AG10803 (cell line): ENCODE data around the gene PALD1.

Source experiments
- DNase-seq: peaks from one replicate; pipeline ENCODE4 v3.0.0; 2010; ENCODE audit warnings: low read depth
- H3K4me3 ChIP-seq: 2 replicates; pipeline ENCODE4 v1.5.1; 2011; ENCODE audit warnings: mild to moderate bottlenecking, low read length, control low read depth
- TF ChIP-seq, protein P1 (sequence below): conservative IDR thresholded peaks from 2 replicates; pipeline ENCODE4 v1.5.1; 2011; ENCODE audit warnings: mild to moderate bottlenecking, low read length, control low read depth, inconsistent platforms

The PALD1 gene

DNA sequence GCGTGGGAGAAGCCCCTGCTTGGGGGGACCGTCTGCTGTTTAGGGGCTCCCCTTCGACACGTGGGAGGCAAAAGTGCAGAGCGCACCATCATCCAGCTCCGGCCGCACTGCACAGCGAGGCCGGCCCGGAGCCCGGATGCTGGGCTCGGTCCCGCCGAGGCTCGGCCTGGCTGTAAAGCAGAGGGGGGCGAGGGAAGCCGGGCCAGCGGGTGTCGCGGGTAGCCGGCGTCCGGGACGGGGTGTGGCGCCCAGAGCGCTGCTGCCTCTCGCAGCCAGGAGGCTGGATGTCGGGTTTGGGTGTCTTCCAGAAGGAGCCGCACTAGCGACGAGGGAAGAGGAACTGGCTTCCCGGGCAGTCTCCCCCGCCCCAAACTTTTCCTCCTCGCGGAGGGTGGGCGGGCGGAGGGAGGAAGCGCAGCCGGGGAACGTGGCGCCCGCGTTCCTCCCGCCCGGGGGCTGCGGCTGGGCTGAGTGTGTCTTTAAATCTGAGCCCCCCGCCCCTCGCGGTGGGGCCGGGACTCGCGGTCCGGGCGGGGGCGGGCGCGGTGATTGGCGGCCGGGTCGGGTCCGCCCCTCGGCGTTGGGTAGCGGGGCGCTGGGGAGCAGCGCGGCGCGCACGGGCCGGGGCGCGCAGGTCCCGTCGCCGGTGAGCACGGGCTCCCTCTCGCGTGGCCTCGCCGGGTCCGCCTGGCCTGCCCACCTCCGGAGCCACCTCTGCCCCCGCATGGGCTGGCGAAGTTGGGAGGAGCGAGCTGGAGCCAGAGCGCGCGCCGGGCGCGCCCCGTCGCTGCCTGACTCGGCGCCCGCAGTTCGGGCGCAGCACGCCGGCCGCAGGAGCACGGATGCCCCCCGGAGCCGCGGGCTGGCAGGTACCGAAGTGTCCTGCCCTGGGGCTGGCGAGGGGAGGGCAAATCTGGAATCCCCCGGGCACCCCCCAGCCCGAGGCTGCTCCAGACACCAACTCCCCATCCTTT is at the start of gene PALD1:
TSS of gene PALD1 (plus strand) at position 577 of the 974 bp plus-strand sequence. CDS start 47,185 bp downstream, outside the sequence.
- TF ChIP-seq, protein P1, sequence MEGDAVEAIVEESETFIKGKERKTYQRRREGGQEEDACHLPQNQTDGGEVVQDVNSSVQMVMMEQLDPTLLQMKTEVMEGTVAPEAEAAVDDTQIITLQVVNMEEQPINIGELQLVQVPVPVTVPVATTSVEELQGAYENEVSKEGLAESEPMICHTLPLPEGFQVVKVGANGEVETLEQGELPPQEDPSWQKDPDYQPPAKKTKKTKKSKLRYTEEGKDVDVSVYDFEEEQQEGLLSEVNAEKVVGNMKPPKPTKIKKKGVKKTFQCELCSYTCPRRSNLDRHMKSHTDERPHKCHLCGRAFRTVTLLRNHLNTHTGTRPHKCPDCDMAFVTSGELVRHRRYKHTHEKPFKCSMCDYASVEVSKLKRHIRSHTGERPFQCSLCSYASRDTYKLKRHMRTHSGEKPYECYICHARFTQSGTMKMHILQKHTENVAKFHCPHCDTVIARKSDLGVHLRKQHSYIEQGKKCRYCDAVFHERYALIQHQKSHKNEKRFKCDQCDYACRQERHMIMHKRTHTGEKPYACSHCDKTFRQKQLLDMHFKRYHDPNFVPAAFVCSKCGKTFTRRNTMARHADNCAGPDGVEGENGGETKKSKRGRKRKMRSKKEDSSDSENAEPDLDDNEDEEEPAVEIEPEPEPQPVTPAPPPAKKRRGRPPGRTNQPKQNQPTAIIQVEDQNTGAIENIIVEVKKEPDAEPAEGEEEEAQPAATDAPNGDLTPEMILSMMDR = no peak
- H3K4me3 ChIP-seq = peak within 1 kb of the TSS; percentile 41
- no peak for DNase-seq

DNA sequence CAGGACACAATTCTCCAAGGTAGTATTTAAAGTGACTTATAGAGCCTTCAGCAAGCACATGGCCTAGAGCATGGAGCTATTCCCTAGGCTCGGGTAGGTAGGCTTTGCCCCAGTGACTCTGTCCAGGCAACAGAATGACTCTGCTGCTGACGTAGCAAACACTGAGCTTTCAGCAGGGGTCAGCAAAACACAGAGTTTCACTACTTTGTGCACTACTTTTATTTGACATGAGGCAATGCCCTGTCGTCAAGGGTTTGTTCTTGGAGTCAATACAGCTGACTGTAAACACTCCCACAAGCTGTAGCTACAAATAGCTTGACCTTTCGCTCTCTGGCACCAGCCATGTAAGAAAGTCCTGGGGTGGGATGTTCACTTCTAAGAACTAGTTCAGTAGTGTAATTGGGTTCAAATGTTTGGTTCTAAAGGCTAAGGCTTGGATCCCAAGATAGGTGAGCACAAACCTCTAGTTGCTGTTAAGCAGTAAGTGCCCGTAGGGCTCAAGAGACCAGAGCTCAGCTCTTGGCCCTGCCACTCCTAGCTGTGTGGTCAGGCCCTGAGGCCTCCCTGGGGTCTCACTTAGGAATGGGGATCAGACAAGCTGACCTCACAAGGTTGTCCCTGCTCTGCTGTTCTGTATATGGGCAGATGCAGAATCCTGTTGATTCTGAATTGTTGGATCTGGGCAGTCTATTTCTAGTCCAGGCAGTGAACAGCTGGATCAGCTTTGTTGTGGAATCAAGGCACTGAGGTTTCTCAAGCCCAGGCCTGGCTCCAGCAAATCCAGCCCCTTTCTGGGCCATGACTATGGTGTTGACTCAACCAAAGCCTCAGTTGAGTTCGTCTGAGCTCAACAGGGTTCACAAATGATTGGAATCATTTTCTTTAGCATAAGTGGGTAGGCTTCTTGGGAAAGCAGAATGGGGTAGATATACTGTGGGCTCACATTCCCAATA is 47.8 kb upstream of the PALD1 start:
- peak; percentile 58 for DNase-seq
- TF ChIP-seq, protein P1 = no peak
- no peak overlapping the region for H3K4me3 ChIP-seq

DNA sequence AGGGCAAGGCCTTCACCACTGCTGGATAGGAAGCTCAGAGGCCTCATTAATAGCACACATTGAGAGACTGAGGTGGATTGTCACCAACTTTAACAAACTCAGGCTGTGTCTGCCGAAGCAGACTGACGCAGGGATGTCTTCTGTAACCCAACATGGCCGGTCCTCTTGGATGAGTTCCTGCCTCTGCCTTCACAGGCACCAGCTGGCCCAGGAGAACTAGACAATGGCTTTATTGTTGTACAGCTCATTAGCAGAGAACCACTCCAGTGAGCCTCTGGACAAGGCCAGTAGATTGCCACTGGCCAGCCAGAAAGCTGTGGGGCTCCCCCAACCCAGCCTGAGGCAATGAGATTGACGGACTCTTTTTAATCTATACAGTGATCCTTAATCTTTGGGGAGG is 46.5 kb upstream of the PALD1 start:
- TF ChIP-seq, protein P1 = no peak

DNA sequence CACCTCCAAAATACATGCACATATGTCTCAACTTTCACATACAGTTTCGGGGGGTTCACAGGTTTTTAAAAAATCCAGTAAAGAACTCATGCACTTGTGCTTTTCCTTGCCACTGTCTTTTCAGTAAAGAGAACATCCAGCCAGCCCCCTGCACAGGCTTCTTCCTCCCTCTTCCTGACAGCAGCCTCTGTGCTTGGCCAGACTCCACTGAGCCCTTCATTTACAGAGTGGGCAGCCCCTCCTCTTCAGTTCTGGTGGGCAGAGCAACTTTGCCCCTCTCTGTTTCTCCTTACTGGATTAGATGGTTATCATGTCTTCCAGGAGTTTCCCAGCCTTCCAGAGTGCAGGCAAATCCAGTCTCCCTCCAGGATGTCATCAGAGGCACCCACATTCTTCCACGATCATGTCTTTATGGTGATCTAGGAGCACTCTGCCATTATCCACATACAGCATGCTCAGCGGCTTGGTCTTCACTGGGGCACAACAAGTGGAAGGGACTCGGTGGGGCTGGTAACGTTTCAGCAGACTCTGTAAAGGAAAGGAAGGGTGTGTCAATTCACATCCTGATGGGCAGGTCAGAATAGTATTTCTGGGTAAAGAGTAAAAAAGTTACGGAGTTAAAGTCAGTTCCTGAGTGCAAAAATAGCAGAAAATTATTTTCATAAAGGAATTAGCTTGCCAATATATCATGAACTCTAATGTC is 45.9 kb upstream of the PALD1 start:
- no peak overlapping the region for H3K4me3 ChIP-seq
- no peak for DNase-seq
- TF ChIP-seq, protein P1 = no peak

More for the DNA sequence above, 46.5 kb upstream of the PALD1 start:
- no peak overlapping the region for H3K4me3 ChIP-seq
- DNase-seq = no peak

DNA sequence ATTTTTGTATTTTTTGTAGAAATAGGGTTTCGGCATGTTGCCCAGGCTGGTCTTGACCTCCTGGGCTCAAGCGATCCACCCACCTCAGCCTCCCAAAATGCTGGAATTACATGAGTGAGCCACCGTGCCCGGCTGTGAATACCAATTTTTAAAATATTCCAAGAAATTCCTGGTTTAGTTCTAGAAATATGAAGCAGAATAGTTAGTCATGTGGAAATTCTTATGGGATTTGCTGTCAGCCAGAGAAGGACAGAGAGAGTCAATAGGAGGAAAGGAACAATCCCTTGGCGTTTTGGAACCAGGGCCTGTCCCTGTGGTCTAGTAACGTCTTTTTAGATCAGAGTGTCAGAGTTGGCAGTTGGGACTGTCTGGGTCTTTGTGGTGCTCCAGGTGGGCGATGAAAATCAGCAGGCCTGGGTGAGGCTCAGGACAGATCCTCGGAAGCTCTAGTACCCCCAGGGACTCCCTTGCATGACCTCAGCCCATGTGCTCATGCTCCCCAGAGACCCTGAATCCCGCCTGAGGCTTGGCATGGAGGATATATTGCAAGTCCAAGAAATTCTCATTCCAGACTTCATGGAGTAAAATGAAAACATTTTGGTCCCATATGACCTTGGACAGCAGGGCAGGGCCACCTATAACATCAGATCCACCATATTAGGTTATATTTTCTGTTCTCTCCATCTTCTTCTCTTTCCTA is 44.8 kb upstream of the PALD1 start:
- TF ChIP-seq, protein P1 = no peak
- peak; percentile 73 for DNase-seq
- no peak overlapping the region for H3K4me3 ChIP-seq
